K562 (cell line): ENCODE results near the gene CALU. TPM values are rescaled to one million over a fixed set of nuclear protein-coding genes. Genes with fewer than 3 reads are reported as not detected.

Experiments used
- DNMT1 ChIP-seq: fragments of 450-650 bp; IDR thresholded peaks from 2 replicates; pipeline ENCODE4 v1.6.1; 2016; ENCODE audit warnings: antibody characterized with exemption, mild to moderate bottlenecking
- ILF3 ChIP-seq: fragments of 450-650 bp; IDR thresholded peaks from 2 replicates; pipeline ENCODE4 v1.6.1; 2018; ENCODE audit warnings: antibody characterized with exemption, mild to moderate bottlenecking, moderate library complexity, borderline replicate concordance
- MBD2 ChIP-seq: sonication (generic); IDR thresholded peaks from 2 replicates; pipeline ENCODE4 v1.6.1; 2016; ENCODE audit warnings: low read depth, borderline replicate concordance
- MLLT1 ChIP-seq, 2 experiments: fragments of 450-650 bp; IDR thresholded peaks; 2 replicates each; pipeline ENCODE4 v1.6.1; 2016
- ZBTB49 ChIP-seq: sonication (generic); formaldehyde crosslinking; IDR thresholded peaks from 2 replicates; pipeline ENCODE4 v1.8.0; 2022; ENCODE audit warnings: missing genetic modification reagents, mild to moderate bottlenecking, borderline replicate concordance
- polyA plus RNA-seq, 8 experiments: library from polyadenylated mRNA; depleted of rRNA in 4 of 8; stranded (reverse) in 5 of 8; unstranded in 3 of 8; fragments of >200 nt; fragmentation: Nextera tagmentation in 2 of 8; fragmentation: Illumina TruSeq in 1 of 8; extraction: Ambion mirVana in 2 of 8; extraction: Trizol in 1 of 8; gene quantifications; 2 replicates each; pipeline versions ENCODE4 v1.2.1 to v1.2.3, GENCODE V29; 2011 to 2014; ENCODE audit warnings: inconsistent platforms in 1 of 8, missing spikeins in 1 of 8
- total RNA-seq, 7 experiments: library from RNA; depleted of rRNA in 6 of 7; stranded (reverse); fragments of >200 nt in 6 of 7; fragmentation: Illumina TruSeq in 2 of 7; extraction: Trizol in 2 of 7; gene quantifications; 2 replicates each; pipeline versions ENCODE4 v1.2.1 to v1.2.3, GENCODE V29; 2011 to 2021; ENCODE audit warnings: low replicate concordance in 1 of 7

The CALU gene
- total and polyA plus RNA-seq, 9 of the 15 experiments (the other 6 are each of a cell fraction or from before 2014, with no cell fraction given): 166 to 286 (median 215) TPM

GRCh38 chr7:128739990-128740682, 977 bp downstream of the CALU start (continued):
- TF ChIP-seq ZBTB49 (CRISPR knock-in tag): no peak
- no peak for TF ChIP-seq ILF3
- TF ChIP-seq DNMT1: peak; percentile 9; the same call in 1 of the 2 replicates
- TF ChIP-seq MBD2: no peak
- 0 out of 4 replicates have a peak, but pooled peaks of 1 of the 2 experiments have one; percentile 11 for TF ChIP-seq MLLT1 (IDR thresholded peaks at IDR 0.05)
